Measurements from ENCODE around the gene ZGPAT.
"Not testable (repeated sequence)": the region's sequence is repeated elsewhere in the genome, so short reads cannot be mapped to it uniquely, and the experiment has no call there.

The ZGPAT gene

GRCh38 chr20:63712191-63712590 lies 4.4 kb downstream of the ZGPAT start:
- Mint-ChIP-seq H3K4me1 (ENCODE audit: low read depth) (peaks cover 35% of the 10 kb centered on the region), H3K9me3 (peaks cover 12% of the 10 kb centered on the region), H3K36me3 (ENCODE audit: low read depth) (peaks cover 55% of the 10 kb centered on the region), H3K27me3 (ENCODE audit: low read depth) (no peaks in the 10 kb centered on the region), H3K27ac (no peak overlapping the region), H3K4me3 (no peak overlapping the region)

DNA sequence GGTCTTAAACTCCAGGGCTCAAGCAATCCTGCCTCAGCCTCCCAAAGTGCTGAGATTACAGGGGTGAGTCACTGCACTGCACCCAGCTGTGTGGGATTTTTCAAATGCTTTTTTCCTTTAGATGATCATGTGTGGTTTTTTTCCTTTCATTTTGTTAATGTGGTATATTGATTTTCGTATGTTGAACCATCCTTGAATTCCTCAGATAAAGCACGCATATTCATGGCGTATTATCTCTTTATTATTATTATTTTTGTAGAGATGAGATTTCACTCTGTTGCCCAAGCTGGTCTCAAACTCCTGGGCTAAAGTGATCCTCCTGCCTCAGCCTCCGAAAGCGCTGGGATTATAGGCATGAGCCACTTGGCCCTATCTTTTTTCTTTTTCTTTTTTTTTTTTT lies 7.0 kb downstream of the ZGPAT start:
- Mint-ChIP-seq H3K4me3 (no peak overlapping the region), H3K9me3 (peaks cover 19% of the 10 kb centered on the region), H3K27me3 (ENCODE audit: low read depth) (no peaks in the 10 kb centered on the region), H3K27ac (no peak overlapping the region), H3K36me3 (ENCODE audit: low read depth) (peaks cover 67% of the 10 kb centered on the region), H3K4me1 (ENCODE audit: low read depth) (peaks cover 30% of the 10 kb centered on the region)

DNA sequence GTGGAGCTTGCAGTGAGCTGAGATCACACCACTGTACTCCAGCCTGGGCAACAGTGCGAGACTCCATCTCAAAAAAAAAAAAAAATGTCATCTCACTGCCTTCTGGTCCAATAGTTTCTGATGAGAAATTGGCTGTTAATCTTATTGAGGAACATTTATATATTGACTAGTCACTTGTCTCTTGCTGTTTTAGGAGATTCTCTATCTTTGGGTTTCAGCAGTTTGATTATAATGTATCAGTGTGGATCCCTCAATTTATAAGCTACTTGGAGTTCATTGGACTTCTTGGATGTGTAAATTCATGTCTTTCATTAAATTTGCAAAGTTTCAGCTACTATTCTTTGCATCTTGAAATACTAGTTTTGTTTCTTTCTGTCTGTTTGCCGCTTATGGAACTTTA lies 11.2 kb downstream of the ZGPAT start:
- H3K9me3 Mint-ChIP-seq = peaks cover 16% of the 10 kb centered on the region
- no peak overlapping the region for H3K4me3 Mint-ChIP-seq
- no peaks in the 10 kb centered on the region for H3K27me3 Mint-ChIP-seq (ENCODE audit: low read depth)
- peaks cover 61% of the 10 kb centered on the region for H3K36me3 Mint-ChIP-seq (ENCODE audit: low read depth)
- no peak overlapping the region for H3K27ac Mint-ChIP-seq
- peaks cover 16% of the 10 kb centered on the region for H3K4me1 Mint-ChIP-seq (ENCODE audit: low read depth)

GRCh38 chr20:63722967-63723622 lies 15.3 kb downstream of the ZGPAT start:
- H3K27me3 Mint-ChIP-seq (ENCODE audit: low read depth); H3K4me3 Mint-ChIP-seq: not testable (repeated sequence)
- H3K27ac Mint-ChIP-seq = peak overlapping the region; percentile 19
- peaks cover 12% of the 10 kb centered on the region for H3K9me3 Mint-ChIP-seq
- H3K4me1 Mint-ChIP-seq (ENCODE audit: low read depth) = peaks cover 17% of the 10 kb centered on the region
- peaks cover 52% of the 10 kb centered on the region for H3K36me3 Mint-ChIP-seq (ENCODE audit: low read depth)

- not testable (repeated sequence) for H3K27ac Mint-ChIP-seq
Measured at GRCh38 chr20:63730189-63730733, 22.4 kb downstream of the ZGPAT start.

GRCh38 chr20:63731410-63731809 lies 23.6 kb downstream of the ZGPAT start:
- Mint-ChIP-seq H3K9me3 (no peaks in the 10 kb centered on the region), H3K4me3 (no peak overlapping the region), H3K36me3 (ENCODE audit: low read depth) (peaks cover 27% of the 10 kb centered on the region), H3K4me1 (ENCODE audit: low read depth) (peaks cover 37% of the 10 kb centered on the region), H3K27me3 (ENCODE audit: low read depth) (no peaks in the 10 kb centered on the region), H3K27ac (no peak overlapping the region)

More at GRCh38 chr20:63730189-63730733, 22.4 kb downstream of the ZGPAT start:
- H3K9me3 Mint-ChIP-seq; H3K27me3 Mint-ChIP-seq (ENCODE audit: low read depth): not testable (repeated sequence)
- Mint-ChIP-seq H3K36me3 (ENCODE audit: low read depth) (peaks cover 33% of the 10 kb centered on the region), H3K4me3 (peak overlapping the region; percentile 36), H3K4me1 (ENCODE audit: low read depth) (peaks cover 31% of the 10 kb centered on the region)

GRCh38 chr20:63732118-63733095 lies 24.6 kb downstream of the ZGPAT start:
- Mint-ChIP-seq H3K9me3 (no peaks in the 10 kb centered on the region), H3K4me3 (no peak overlapping the region), H3K27ac (no peak overlapping the region), H3K36me3 (ENCODE audit: low read depth) (peaks cover 20% of the 10 kb centered on the region), H3K4me1 (ENCODE audit: low read depth) (peaks cover 34% of the 10 kb centered on the region), H3K27me3 (ENCODE audit: low read depth) (no peaks in the 10 kb centered on the region)

- Mint-ChIP-seq H3K4me1 (ENCODE audit: low read depth) (peaks cover 31% of the 10 kb centered on the region), H3K9me3 (no peaks in the 10 kb centered on the region), H3K4me3 (no peak overlapping the region), H3K27ac (peak overlapping the region; percentile 37), H3K36me3 (ENCODE audit: low read depth) (peaks cover 18% of the 10 kb centered on the region), H3K27me3 (ENCODE audit: low read depth) (no peaks in the 10 kb centered on the region)
Measured at GRCh38 chr20:63733117-63733516, 25.3 kb downstream of the ZGPAT start.

- Mint-ChIP-seq H3K4me3 (no peak overlapping the region), H3K36me3 (ENCODE audit: low read depth) (peaks cover 14% of the 10 kb centered on the region), H3K27ac (peak overlapping the region; percentile 37), H3K27me3 (ENCODE audit: low read depth) (no peaks in the 10 kb centered on the region), H3K4me1 (ENCODE audit: low read depth) (peaks cover 27% of the 10 kb centered on the region), H3K9me3 (no peaks in the 10 kb centered on the region)
Measured at GRCh38 chr20:63733579-63734081, 25.8 kb downstream of the ZGPAT start.

DNA sequence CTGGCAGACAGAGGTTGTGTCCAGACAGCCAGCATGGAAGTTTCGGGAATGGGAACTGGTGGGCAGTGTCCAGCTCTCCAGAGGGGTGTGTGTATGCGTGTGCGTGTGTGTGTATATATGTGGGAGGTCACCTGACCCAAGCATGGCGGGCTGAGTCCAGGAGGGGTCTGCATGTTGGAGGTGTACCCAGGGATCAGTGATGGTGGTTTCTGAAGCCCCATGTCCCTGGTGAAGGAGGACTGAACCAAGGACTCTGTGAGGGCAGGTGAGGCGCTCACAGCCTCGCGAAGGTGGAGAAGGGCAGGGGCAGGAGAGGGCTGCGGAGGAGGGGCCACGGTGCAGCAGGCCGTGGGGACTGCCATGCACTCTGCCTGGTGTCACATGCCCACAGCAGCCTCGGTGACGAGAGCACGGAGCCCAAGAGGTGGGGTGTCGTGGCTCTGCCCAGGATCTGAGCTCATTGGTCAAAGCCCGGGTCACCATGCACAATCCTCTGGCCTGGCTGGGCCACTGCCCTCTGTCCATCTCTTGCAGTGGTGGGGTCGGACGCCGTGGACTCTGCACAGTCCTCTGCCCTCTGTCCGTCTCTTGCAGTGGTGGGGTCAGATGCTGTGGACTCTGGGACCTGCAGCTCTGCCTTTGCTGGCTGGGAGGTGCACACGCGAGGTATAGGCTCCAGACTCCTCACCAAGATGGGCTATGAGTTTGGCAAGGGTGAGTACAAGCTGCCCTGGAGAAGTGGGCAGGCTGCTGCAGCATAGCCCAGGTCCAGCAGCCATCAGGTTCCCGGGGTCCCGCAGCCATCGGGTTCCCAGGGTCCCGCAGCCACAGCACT lies 26.5 kb downstream of the ZGPAT start:
- peaks cover 22% of the 10 kb centered on the region for H3K4me1 Mint-ChIP-seq (ENCODE audit: low read depth)
- peaks cover 12% of the 10 kb centered on the region for H3K36me3 Mint-ChIP-seq (ENCODE audit: low read depth)
- peak overlapping the region; percentile 19 for H3K27ac Mint-ChIP-seq
- H3K9me3 Mint-ChIP-seq = no peaks in the 10 kb centered on the region
- no peak overlapping the region for H3K4me3 Mint-ChIP-seq
- H3K27me3 Mint-ChIP-seq (ENCODE audit: low read depth) = no peaks in the 10 kb centered on the region

DNA sequence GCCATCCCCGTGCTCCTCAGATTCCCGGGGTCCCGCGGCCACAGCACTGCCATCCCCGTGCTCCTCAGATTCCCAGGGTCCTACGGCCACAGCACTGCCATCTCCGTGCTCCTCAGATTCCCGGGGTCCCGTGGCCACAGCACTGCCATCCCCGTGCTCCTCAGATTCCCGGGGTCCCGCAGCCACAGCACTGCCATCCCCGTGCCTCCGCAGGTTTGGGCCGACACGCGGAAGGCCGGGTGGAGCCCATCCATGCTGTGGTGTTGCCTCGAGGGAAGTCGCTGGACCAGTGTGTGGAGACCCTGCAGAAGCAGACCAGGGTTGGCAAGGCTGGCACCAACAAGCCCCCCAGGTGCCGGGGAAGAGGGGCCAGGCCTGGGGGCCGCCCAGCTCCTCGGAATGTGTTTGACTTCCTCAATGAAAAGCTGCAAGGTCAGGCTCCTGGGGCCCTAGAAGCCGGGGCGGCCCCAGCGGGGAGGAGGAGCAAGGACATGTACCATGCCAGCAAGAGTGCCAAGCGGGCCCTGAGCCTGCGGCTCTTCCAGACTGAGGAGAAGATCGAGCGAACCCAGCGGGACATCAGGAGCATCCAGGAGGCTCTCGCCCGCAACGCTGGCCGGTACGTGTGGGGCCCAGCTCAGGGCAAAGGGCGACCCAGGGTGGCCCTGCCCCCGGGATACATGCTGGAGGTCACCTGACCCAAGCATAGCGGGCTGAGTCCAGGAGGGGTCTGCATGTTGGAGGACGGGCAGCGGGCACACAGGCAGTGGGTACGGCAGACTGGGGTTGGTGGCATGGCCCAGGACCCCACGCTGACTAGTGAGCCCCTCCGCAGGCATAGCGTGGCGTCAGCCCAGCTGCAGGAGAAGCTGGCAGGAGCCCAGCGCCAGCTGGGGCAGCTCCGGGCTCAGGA lies 27.4 kb downstream of the ZGPAT start:
- Mint-ChIP-seq H3K27ac (no peak overlapping the region), H3K9me3 (no peaks in the 10 kb centered on the region), H3K27me3 (ENCODE audit: low read depth) (no peaks in the 10 kb centered on the region), H3K4me1 (ENCODE audit: low read depth) (peaks cover 16% of the 10 kb centered on the region), H3K4me3 (no peak overlapping the region), H3K36me3 (ENCODE audit: low read depth) (peaks cover 9% of the 10 kb centered on the region)

DNA sequence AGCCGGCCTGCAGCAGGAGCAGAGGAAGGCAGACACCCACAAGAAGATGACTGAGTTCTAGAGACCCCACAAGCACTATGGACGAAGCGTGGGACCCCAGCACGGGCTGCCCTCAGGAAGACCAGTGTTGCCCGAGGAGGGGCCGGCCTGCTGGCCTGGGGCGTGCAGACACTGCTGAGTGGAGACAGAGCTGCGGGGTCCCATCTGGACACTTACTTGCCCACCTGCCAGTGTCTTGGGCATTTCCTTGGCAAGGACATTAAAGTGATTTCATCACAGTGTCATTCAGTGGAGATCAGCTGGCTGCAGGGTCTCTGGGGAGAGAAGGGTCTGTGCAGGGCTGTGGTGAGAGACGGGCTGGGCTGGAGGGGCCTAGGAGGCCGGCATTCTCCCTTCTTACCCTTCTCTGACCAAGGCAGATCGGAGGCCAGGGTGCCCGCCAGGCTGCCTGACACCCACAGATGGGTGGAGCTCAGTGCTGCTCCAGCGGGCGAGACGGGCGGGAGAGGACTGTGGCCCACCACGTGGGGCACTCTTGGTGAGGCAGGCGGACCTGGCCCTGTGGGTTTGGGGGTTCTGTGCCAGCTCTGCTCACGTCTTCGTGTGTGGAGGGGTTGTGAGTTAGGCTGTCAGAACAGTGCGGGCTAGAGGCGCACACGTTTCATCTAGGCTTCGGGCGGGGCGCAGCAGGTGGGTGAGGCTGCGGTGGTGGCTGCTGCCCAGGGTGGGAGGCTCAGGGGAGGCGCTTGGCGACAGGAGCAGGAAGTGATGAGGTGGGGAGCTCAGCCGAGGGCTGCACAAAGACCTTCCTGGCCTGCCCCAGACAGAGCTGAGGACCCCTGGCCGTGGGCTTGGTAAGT lies 28.2 kb downstream of the ZGPAT start, which contains the start of gene LIME1:
LIME1 (plus strand) TSS at position 806 of the 860 bp plus-strand sequence. CDS start 886 bp downstream, outside the sequence.
- H3K4me3 Mint-ChIP-seq = peak within 1 kb of the TSS; percentile 79
- peaks cover 15% of the 10 kb centered on the region for H3K4me1 Mint-ChIP-seq (ENCODE audit: low read depth)
- H3K27ac Mint-ChIP-seq = peak within 1 kb of the TSS; percentile 75
- peaks cover 9% of the 10 kb centered on the region for H3K36me3 Mint-ChIP-seq (ENCODE audit: low read depth)
- no peaks in the 10 kb centered on the region for H3K27me3 Mint-ChIP-seq (ENCODE audit: low read depth)
- no peaks in the 10 kb centered on the region for H3K9me3 Mint-ChIP-seq

Data from T-helper 1 cell treated with Interleukin-12 subunit alpha and Interleukin-12 subunit beta and Interleukin-4 antibody, amounts not matched to agents 30 μg/mL and 1 μg/mL, for 36 hours (primary cell).